Liver (tissue), 9 donors: ENCODE results near the gene GFRA1. TPM values are rescaled to one million over a fixed set of nuclear protein-coding genes. Genes with fewer than 3 reads are reported as not detected.

ENCODE experiments used
- DNase-seq: peaks from one replicate; pipeline ENCODE4 v3.0.0-alpha.2; 2017; ENCODE audit warnings: low spot score
- H3K27ac ChIP-seq, 2 donors: one replicate each; pipeline ENCODE4 v1.7.0; 2013; ENCODE audit warnings: inconsistent platforms in 2 of 2, low read length in 2 of 2, control low read depth in 1 of 2, low read depth in 1 of 2, mild to moderate bottlenecking in 1 of 2
- H3K27me3 ChIP-seq, 4 donors: one replicate each; pipeline versions ENCODE4 v1.6.1 to v1.7.0; 2013; ENCODE audit warnings: low read length in 3 of 4, inconsistent platforms in 1 of 4, mild to moderate bottlenecking in 1 of 4, moderate library complexity in 1 of 4; ENCODE audit not compliant: control insufficient read depth in 4 of 4, insufficient read depth in 4 of 4
- H3K36me3 ChIP-seq, 4 donors: one replicate each; pipeline versions ENCODE4 v1.6.1 to v1.7.0; 2013; ENCODE audit warnings: low read length in 3 of 4, mild to moderate bottlenecking in 3 of 4, low read depth in 1 of 4, moderate library complexity in 1 of 4; ENCODE audit not compliant: control insufficient read depth in 4 of 4, insufficient read depth in 3 of 4
- H3K4me1 ChIP-seq, 4 donors: one replicate each; pipeline versions ENCODE4 v1.6.1 to v1.7.0; 2013; ENCODE audit warnings: low read length in 3 of 4, mild to moderate bottlenecking in 3 of 4, moderate library complexity in 1 of 4; ENCODE audit not compliant: control insufficient read depth in 4 of 4, insufficient read depth in 4 of 4
- H3K4me3 ChIP-seq, 3 donors: one replicate each; pipeline versions ENCODE4 v1.6.1 to v1.7.0; 2013; ENCODE audit warnings: low read length in 3 of 3, control low read depth in 1 of 3, low read depth in 1 of 3, mild to moderate bottlenecking in 1 of 3
- H3K9ac ChIP-seq, 2 donors: one replicate each; pipeline ENCODE4 v1.7.0; 2013; ENCODE audit warnings: low read length in 2 of 2, mild to moderate bottlenecking in 2 of 2, moderate library complexity in 2 of 2, control low read depth in 1 of 2, low read depth in 1 of 2
- H3K9me3 ChIP-seq, 4 donors: one replicate each; pipeline versions ENCODE4 v1.6.1 to v1.7.0; 2013; ENCODE audit warnings: low read length in 3 of 4; ENCODE audit not compliant: control insufficient read depth in 4 of 4
- CTCF ChIP-seq: fragments of 150-350 bp; IDR thresholded peaks from 2 replicates; pipeline ENCODE4 v1.5.1; 2017; ENCODE audit warnings: improper control_type of control experiment, low read depth, low read length; ENCODE audit not compliant: missing input control
- EGR1 ChIP-seq, 2 donors: IDR thresholded peaks; 2 replicates each; pipeline ENCODE4 v1.6.1; 2016 to 2018; ENCODE audit warnings: antibody characterized with exemption in 2 of 2, low read depth in 2 of 2
- FOXA1 ChIP-seq: IDR thresholded peaks from 2 replicates; pipeline ENCODE4 v1.6.1; 2016; ENCODE audit warnings: antibody characterized with exemption
- GABPA ChIP-seq, 2 donors: IDR thresholded peaks in 1 of 2; conservative IDR thresholded peaks in 1 of 2; 2 replicates each; pipeline ENCODE4 v1.6.1; 2016; ENCODE audit warnings: antibody characterized with exemption in 2 of 2, mild to moderate bottlenecking in 1 of 2, moderate library complexity in 1 of 2
- HNF4A ChIP-seq, 2 donors: conservative IDR thresholded peaks; 2 replicates each; pipeline ENCODE4 v1.6.1; 2016; ENCODE audit warnings: antibody characterized with exemption in 2 of 2, mild to moderate bottlenecking in 2 of 2
- HNF4G ChIP-seq: IDR thresholded peaks from 2 replicates; pipeline ENCODE4 v1.6.1; 2016; ENCODE audit warnings: antibody characterized with exemption
- JUND ChIP-seq, 2 donors: IDR thresholded peaks; 2 replicates each; pipeline ENCODE4 v1.6.1; 2016; ENCODE audit warnings: antibody characterized with exemption in 2 of 2
- MAX ChIP-seq: IDR thresholded peaks from 2 replicates; pipeline ENCODE4 v1.6.1; 2016; ENCODE audit warnings: antibody characterized with exemption
- NR2F2 ChIP-seq: IDR thresholded peaks from 2 replicates; pipeline ENCODE4 v1.6.1; 2016; ENCODE audit warnings: antibody characterized with exemption
- RAD21 ChIP-seq, 2 donors: IDR thresholded peaks; 2 replicates each; pipeline ENCODE4 v1.6.1; 2016; ENCODE audit warnings: antibody characterized with exemption in 2 of 2, mild to moderate bottlenecking in 2 of 2
- REST ChIP-seq: IDR thresholded peaks from 2 replicates; pipeline ENCODE4 v1.6.1; 2016; ENCODE audit warnings: antibody characterized with exemption, mild to moderate bottlenecking
- RXRA ChIP-seq, 2 donors: IDR thresholded peaks; 2 replicates each; pipeline ENCODE4 v1.6.1; 2017 to 2018; ENCODE audit warnings: antibody characterized with exemption in 2 of 2, mild to moderate bottlenecking in 1 of 2
- YY1 ChIP-seq: IDR thresholded peaks from 2 replicates; pipeline ENCODE4 v1.6.1; 2016; ENCODE audit warnings: antibody characterized with exemption, mild to moderate bottlenecking
- ZBTB33 ChIP-seq: IDR thresholded peaks from 2 replicates; pipeline ENCODE4 v1.6.1; 2016; ENCODE audit warnings: antibody characterized with exemption
- WGBS: extraction: QIAGEN DNeasy Blood & Tissue Kit; methylation state at CpG from one replicate; pipeline ENCODE4 v1.1.7; 2013; 5-methylcytosine and 5-hydroxymethylcytosine counted together
- polyA plus RNA-seq, 2 donors: library from polyadenylated mRNA; stranded (reverse) in 1 of 2; unstranded in 1 of 2; fragments of 200-250 nt in 1 of 2; fragments of >200 nt in 1 of 2; fragmentation: Nextera tagmentation in 1 of 2; extraction: Ambion mirVana in 1 of 2; gene quantifications; one replicate each; pipeline versions ENCODE4 v1.2.1 to v1.2.3, GENCODE V29; 2013 to 2015
- total RNA-seq, 2 donors: library from RNA; depleted of rRNA; stranded (reverse); fragments of >200 nt; gene quantifications; one replicate each; pipeline ENCODE4 v1.2.3, GENCODE V29; 2014
- donor health status: healthy.
- donor health status: healthy.
- donor health status: healthy.
- donor health status: healthy.
- donor health status: healthy.

Gene GFRA1
- total and polyA plus RNA-seq, 4 donors = 14.2 to 53.6 (median 17.8) TPM

- no peaks in the 10 kb centered on the region for H3K36me3 ChIP-seq
- H3K27me3 ChIP-seq = no peaks in the 10 kb centered on the region
- 72% methylated on average over 2 of the region's 2 CpGs for WGBS
- DNase-seq = no peak
- H3K4me1 ChIP-seq = no peaks in the 10 kb centered on the region
- TF ChIP-seq HNF4G = no peak
- TF ChIP-seq RAD21 (IDR thresholded peaks at IDR 0.05) = no peak
- no peak for TF ChIP-seq REST
- no peak for TF ChIP-seq GABPA (IDR thresholded peaks at IDR 0.05 in 1 of 2, conservative IDR thresholded peaks at IDR 0.05 in 1 of 2)
- no peak for TF ChIP-seq EGR1 (IDR thresholded peaks at IDR 0.05; ENCODE audit: low read depth in 2 of 2)
- no peak for TF ChIP-seq JUND (IDR thresholded peaks at IDR 0.05)
- TF ChIP-seq NR2F2 = no peak
- no peak for TF ChIP-seq FOXA1
- TF ChIP-seq MAX = no peak
- no peak for TF ChIP-seq RXRA (IDR thresholded peaks at IDR 0.05)
- no peak for TF ChIP-seq YY1
- no peak for TF ChIP-seq ZBTB33
- no peak for TF ChIP-seq HNF4A (conservative IDR thresholded peaks at IDR 0.05)
- TF ChIP-seq CTCF = no peak
- H3K9ac ChIP-seq = no peak overlapping the region
- no peak overlapping the region for H3K4me3 ChIP-seq
- H3K9me3 ChIP-seq = no peaks in the 10 kb centered on the region
- no peak overlapping the region for H3K27ac ChIP-seq
These were observed 38.9 kb upstream of the GFRA1 start for GRCh38 chr10:116311706-116312490.

- WGBS = 88% methylated on average over 5 of the region's 5 CpGs
- no peak for DNase-seq
- no peak for TF ChIP-seq RAD21 (IDR thresholded peaks at IDR 0.05)
- no peak for TF ChIP-seq REST
- no peak for TF ChIP-seq FOXA1
- no peaks in the 10 kb centered on the region for H3K9me3 ChIP-seq
- no peak overlapping the region for H3K4me3 ChIP-seq
- no peak overlapping the region for H3K27ac ChIP-seq
- no peaks in the 10 kb centered on the region for H3K4me1 ChIP-seq
- no peaks in the 10 kb centered on the region for H3K36me3 ChIP-seq
- no peaks in the 10 kb centered on the region for H3K27me3 ChIP-seq
- H3K9ac ChIP-seq = no peak overlapping the region
These were observed 38.0 kb upstream of the GFRA1 start for GRCh38 chr10:116311016-116311415.
